ENCODE data around the gene SNX1. TPM values are rescaled to one million over a fixed set of nuclear protein-coding genes. Genes with fewer than 3 reads are reported as not detected.
A peak's percentile ranks its signal among the peaks of the same experiment; 100 is the strongest.

SNX1 gene
- total RNA-seq, 2 experiments from 2014 or later = 75.6 to 80.1 TPM

- Mint-ChIP-seq H3K27me3 (no peaks in the 10 kb centered on the region), H3K9me3 (no peaks in the 10 kb centered on the region), H3K27ac (no peak overlapping the region), H3K4me3 (no peak overlapping the region), H3K36me3 (ENCODE audit: low read depth) (peaks cover 8% of the 10 kb centered on the region), H3K4me1 (ENCODE audit: low read depth) (peaks cover 4% of the 10 kb centered on the region)
- CTCF ChIA-PET = no interaction called here
- no peak for ATAC-seq
- POLR2A ChIA-PET = no interaction called here
- intact Hi-C loops (cut with micrococcal nuclease) = no loop called here
- DNase-seq = no peak
- no peak for TF ChIP-seq CTCF (IDR thresholded peaks at IDR 0.05)
These were observed 87.1 kb downstream of the SNX1 start for GRCh38 chr15:64182859-64183370.

- no peaks in the 10 kb centered on the region for H3K27me3 Mint-ChIP-seq
- peaks cover 12% of the 10 kb centered on the region for H3K4me1 Mint-ChIP-seq (ENCODE audit: low read depth)
- peaks cover 11% of the 10 kb centered on the region for H3K36me3 Mint-ChIP-seq (ENCODE audit: low read depth)
- no peak for TF ChIP-seq CTCF (IDR thresholded peaks at IDR 0.05)
- ATAC-seq (no peak), DNase-seq (no peak)
- no peak overlapping the region for H3K4me3 Mint-ChIP-seq
- no peaks in the 10 kb centered on the region for H3K9me3 Mint-ChIP-seq
- no peak overlapping the region for H3K27ac Mint-ChIP-seq
- intact Hi-C loops (cut with micrococcal nuclease) = no loop called here
- POLR2A ChIA-PET = interaction anchor here (0.6 to 1.1 kb wide), 3 partner anchors 14 to 1368 kb away, joined by 3 to 4 read pairs (median 3); no protein-coding TSS in a partner anchor
- CTCF ChIA-PET = interaction anchor here (1.3 to 1.6 kb wide), 2 partner anchors 32 to 46 kb away, joined by 3 read pairs; no protein-coding TSS in a partner anchor
These were observed 89.5 kb downstream of the SNX1 start for GRCh38 chr15:64185146-64185911.

GRCh38 chr15:64187396-64188191 lies 91.8 kb downstream of the SNX1 start:
- no peak for ATAC-seq
- intact Hi-C loops (cut with micrococcal nuclease) = no loop called here
- Mint-ChIP-seq H3K27ac (peak overlapping the region; percentile 10), H3K9me3 (no peaks in the 10 kb centered on the region), H3K27me3 (no peaks in the 10 kb centered on the region), H3K4me1 (ENCODE audit: low read depth) (peaks cover 12% of the 10 kb centered on the region), H3K4me3 (no peak overlapping the region), H3K36me3 (ENCODE audit: low read depth) (peaks cover 11% of the 10 kb centered on the region)
- CTCF ChIA-PET = interaction anchor here (1.2 to 1.6 kb wide), 2 partner anchors 17 to 435 kb away, joined by 3 to 4 read pairs; no protein-coding TSS in a partner anchor
- no peak for TF ChIP-seq CTCF (IDR thresholded peaks at IDR 0.05)
- POLR2A ChIA-PET = interaction anchor here (1.3 kb wide), 1 partner anchor 11 kb away, joined by 4 read pairs; no protein-coding TSS in a partner anchor
- no peak for DNase-seq

Other genes starting within 250 kb of the SNX1 start
- 1 to 10 TPM; 1.2 to 1.5 TPM for gene DAPK2, start 49.5 kb upstream of the SNX1 start, total RNA-seq
- 10 to 100 TPM; 88.3 to 99.4 TPM for gene CIAO2A, start 2.1 kb upstream of the SNX1 start, total RNA-seq
- gene SNX22, start 55.7 kb downstream of the SNX1 start, total RNA-seq = 1 to 10 TPM; 1.6 to 1.8 TPM
- 100 to 1,000 TPM; 223 to 227 TPM for gene PPIB, start 67.0 kb downstream of the SNX1 start, total RNA-seq

All from activated CD8-positive, alpha-beta T cell treated with anti-CD3 and anti-CD28 coated beads for 36 hours (primary cell).